GM23248 (cell line): ENCODE data around the gene WASF3. TPM values are rescaled to one million over a fixed set of nuclear protein-coding genes. Genes with fewer than 3 reads are reported as not detected.

Source experiments
- DNase-seq: peaks from one replicate; pipeline ENCODE4 v3.0.0-alpha.2; 2015
- H2AFZ ChIP-seq: fragments of 200-600 bp; sonication (generic); 2 replicates; pipeline ENCODE4 v1.6.1; 2016; ENCODE audit warnings: antibody characterized with exemption
- H3F3A ChIP-seq: fragments of 200-600 bp; sonication (generic); 2 replicates; pipeline ENCODE4 v1.6.1; 2016; ENCODE audit warnings: mild to moderate bottlenecking, antibody characterized with exemption, mixed run types; ENCODE audit not compliant: insufficient read depth
- H3K27ac ChIP-seq: fragments of 200-600 bp; sonication (generic); 2 replicates; pipeline ENCODE4 v1.5.1; 2016; ENCODE audit warnings: mild to moderate bottlenecking
- H3K27me3 ChIP-seq: fragments of 200-600 bp; sonication (generic); replicated peaks from 2 replicates; pipeline ENCODE4 v1.6.1; 2016; ENCODE audit warnings: mild to moderate bottlenecking; ENCODE audit not compliant: insufficient read depth
- H3K36me3 ChIP-seq: fragments of 200-600 bp; sonication (generic); 2 replicates; pipeline ENCODE4 v1.6.1; 2016; ENCODE audit warnings: low read depth, mild to moderate bottlenecking
- H3K4me1 ChIP-seq: fragments of 200-600 bp; sonication (generic); 2 replicates; pipeline ENCODE4 v1.6.1; 2016; ENCODE audit warnings: mild to moderate bottlenecking; ENCODE audit not compliant: insufficient read depth
- H3K4me2 ChIP-seq: fragments of 200-600 bp; sonication (generic); one replicate; pipeline ENCODE4 v1.6.1; 2016; ENCODE audit warnings: mild to moderate bottlenecking; ENCODE audit not compliant: unreplicated experiment
- H3K4me3 ChIP-seq: fragments of 200-600 bp; sonication (generic); 2 replicates; pipeline ENCODE4 v1.5.1; 2016; ENCODE audit warnings: mild to moderate bottlenecking
- H3K79me2 ChIP-seq: fragments of 200-600 bp; sonication (generic); 2 replicates; pipeline ENCODE4 v1.6.1; 2016; ENCODE audit warnings: mild to moderate bottlenecking; ENCODE audit not compliant: insufficient read depth
- H3K9ac ChIP-seq: fragments of 200-600 bp; sonication (generic); 2 replicates; pipeline ENCODE4 v1.6.1; 2016; ENCODE audit warnings: mild to moderate bottlenecking
- H3K9me2 ChIP-seq: fragments of 200-600 bp; sonication (generic); 2 replicates; pipeline ENCODE4 v1.6.1; 2016; ENCODE audit warnings: mixed run types, mild to moderate bottlenecking, moderate library complexity; ENCODE audit not compliant: insufficient read depth
- H3K9me3 ChIP-seq: fragments of 200-600 bp; sonication (generic); one replicate; pipeline ENCODE4 v1.6.1; 2017; ENCODE audit warnings: low read depth
- H4K20me1 ChIP-seq: fragments of 200-600 bp; sonication (generic); 2 replicates; pipeline ENCODE4 v1.6.0; 2016; ENCODE audit not compliant: insufficient read depth
- EZH2 ChIP-seq: fragments of 200-600 bp; sonication (generic); IDR thresholded peaks from 2 replicates; pipeline ENCODE4 v1.6.1; 2018; ENCODE audit warnings: antibody characterized with exemption, mild to moderate bottlenecking; ENCODE audit not compliant: insufficient read depth, poor library complexity, severe bottlenecking
- EZH2phosphoT487 ChIP-seq: fragments of 200-600 bp; sonication (generic); IDR thresholded peaks from 2 replicates; pipeline ENCODE4 v1.6.1; 2018; ENCODE audit warnings: antibody characterized with exemption, moderate library complexity, mild to moderate bottlenecking, low read depth; ENCODE audit not compliant: insufficient read depth
- WGBS, 2 experiments: methylation state at CpG; one replicate each; pipeline ENCODE4 v1.1.6; 2015 to 2017; ENCODE audit warnings: low lambda C conversion rate in 2 of 2, low coverage in 1 of 2; ENCODE audit errors: missing lambda C conversion rate in 2 of 2; 5-methylcytosine and 5-hydroxymethylcytosine counted together
- in situ Hi-C: fragments of 300-500 bp; cut with MboI; formaldehyde crosslinking; loops from 2 replicates; pipeline ENCODE4 v1.15.0; 2020
- polyA plus RNA-seq: library from polyadenylated mRNA; unstranded; fragments of >200 nt; fragmentation: Nextera tagmentation; extraction: Ambion mirVana; gene quantifications from 2 replicates; pipeline ENCODE4 v1.2.1, GENCODE V29; 2016
- total RNA-seq: library from RNA; depleted of rRNA; stranded (reverse); fragments of >200 nt; shearing (Covaris generic); gene quantifications from 2 replicates; pipeline ENCODE4 v1.2.3, GENCODE V29; 2014

Gene WASF3
- total and polyA plus RNA-seq, 2 experiments from 2014 or later: 14.7 to 19.9 TPM

DNA sequence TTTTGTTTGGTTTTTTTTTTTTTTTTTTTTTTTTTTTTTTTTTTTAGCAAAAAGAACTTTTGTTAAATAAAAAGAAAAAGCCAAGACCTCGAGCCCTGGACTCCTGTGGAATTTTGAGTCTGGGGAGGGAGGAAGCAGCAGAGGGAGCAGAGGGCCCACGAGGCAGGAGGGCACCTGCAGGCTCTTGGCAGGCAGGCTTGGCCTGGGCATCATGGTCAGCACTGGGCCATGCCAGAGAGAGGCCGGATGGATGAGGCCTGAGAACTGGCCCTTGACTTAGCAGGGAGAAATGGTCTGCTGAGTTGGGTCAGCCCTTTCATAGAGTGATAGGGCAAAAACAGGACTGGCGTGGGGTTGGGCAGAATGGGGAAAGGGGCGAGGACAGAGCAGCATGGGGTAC is 102.7 kb downstream of the WASF3 start:
- Histone ChIP-seq H3K27ac (no peak overlapping the region), H3K4me1 (no peaks in the 10 kb centered on the region), H4K20me1 (no peaks in the 10 kb centered on the region), H3K27me3 (no peaks in the 10 kb centered on the region), H3F3A (peaks cover 4% of the 10 kb centered on the region; the same call in 1 of the 2 replicates), H3K79me2 (peaks cover 55% of the 10 kb centered on the region), H3K9ac (no peak overlapping the region), H3K9me3 (no peaks in the 10 kb centered on the region), H2AFZ (no peak overlapping the region), H3K4me2 (no peak overlapping the region), H3K4me3 (no peak overlapping the region), H3K36me3 (no peaks in the 10 kb centered on the region), H3K9me2 (no peaks in the 10 kb centered on the region)
- 86 to 90% methylated on average over 5 of the region's 5 CpGs for WGBS, 2 experiments
- TF ChIP-seq EZH2: no peak
- no peak for TF ChIP-seq EZH2phosphoT487
- in situ Hi-C loops: no loop called here
- DNase-seq: no peak

DNA sequence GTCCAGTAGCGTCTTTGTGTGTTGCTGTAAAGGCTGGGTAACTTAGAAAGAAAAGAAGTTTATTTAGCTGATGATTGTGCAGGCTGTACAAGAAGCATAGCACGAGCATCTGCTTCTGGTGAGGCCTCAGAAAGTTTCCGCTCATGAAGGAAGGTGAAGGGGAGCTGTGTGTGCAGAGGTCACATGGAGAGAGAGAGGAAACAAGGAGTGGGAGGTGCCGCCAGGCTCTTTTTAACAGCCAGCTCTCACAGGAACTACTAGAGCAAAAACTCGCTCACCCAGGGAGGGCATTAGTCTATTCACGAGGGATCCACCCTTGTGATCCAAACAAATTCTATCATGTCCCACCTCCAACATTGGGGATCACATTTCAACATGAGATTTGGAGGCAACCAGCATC is 103.3 kb downstream of the WASF3 start:
- WGBS, 2 experiments: 99% methylated on average over 6 of the region's 6 CpGs
- in situ Hi-C loops: no loop called here
- H3K9me2 ChIP-seq: no peaks in the 10 kb centered on the region
- no peaks in the 10 kb centered on the region for H4K20me1 ChIP-seq
- no peaks in the 10 kb centered on the region for H3K9me3 ChIP-seq
- H3K9ac ChIP-seq: no peak overlapping the region
- no peak for DNase-seq
- no peak overlapping the region for H3K4me3 ChIP-seq
- H3K27me3 ChIP-seq: no peaks in the 10 kb centered on the region
- H2AFZ ChIP-seq: no peak overlapping the region
- H3K36me3 ChIP-seq: no peaks in the 10 kb centered on the region
- H3K27ac ChIP-seq: no peak overlapping the region
- peaks cover 4% of the 10 kb centered on the region; the same call in 1 of the 2 replicates for H3F3A ChIP-seq
- H3K4me2 ChIP-seq: no peak overlapping the region
- no peaks in the 10 kb centered on the region for H3K4me1 ChIP-seq
- TF ChIP-seq EZH2: no peak
- no peak for TF ChIP-seq EZH2phosphoT487
- peaks cover 49% of the 10 kb centered on the region for H3K79me2 ChIP-seq

DNA sequence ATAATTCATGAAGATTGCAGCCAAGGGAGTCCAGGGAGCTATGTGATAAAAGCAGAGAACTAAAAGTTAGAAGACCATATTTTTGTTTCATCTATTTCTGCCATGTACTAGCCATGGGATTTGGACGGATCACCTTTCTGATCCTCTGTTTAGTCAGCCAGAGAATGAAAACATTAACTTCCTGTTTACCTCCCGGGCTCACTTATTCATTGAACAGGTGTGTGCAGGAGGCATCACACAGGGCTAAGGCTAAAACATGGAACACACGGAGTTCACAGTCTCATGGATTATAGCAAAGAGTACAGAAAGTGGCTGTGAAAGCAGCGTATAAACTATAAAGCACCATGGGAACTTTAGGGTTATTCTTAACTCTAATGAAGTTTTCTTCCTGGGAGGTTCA is 106.3 kb downstream of the WASF3 start:
- no peak for DNase-seq
- H3K9me2 ChIP-seq: no peaks in the 10 kb centered on the region
- H3K4me1 ChIP-seq: no peaks in the 10 kb centered on the region
- no peak overlapping the region for H3K9ac ChIP-seq
- no peaks in the 10 kb centered on the region for H4K20me1 ChIP-seq
- no peak overlapping the region for H2AFZ ChIP-seq
- H3K27ac ChIP-seq: no peak overlapping the region
- 82 to 85% methylated on average over 4 of the region's 4 CpGs for WGBS, 2 experiments
- H3K4me2 ChIP-seq: no peak overlapping the region
- H3K27me3 ChIP-seq: no peaks in the 10 kb centered on the region
- peaks cover 3% of the 10 kb centered on the region; the same call in 1 of the 2 replicates for H3K36me3 ChIP-seq
- H3F3A ChIP-seq: peaks cover 4% of the 10 kb centered on the region; the same call in 1 of the 2 replicates
- TF ChIP-seq EZH2: no peak
- no peaks in the 10 kb centered on the region for H3K9me3 ChIP-seq
- no peak overlapping the region for H3K4me3 ChIP-seq
- peaks cover 40% of the 10 kb centered on the region for H3K79me2 ChIP-seq
- in situ Hi-C loops: no loop called here

DNA sequence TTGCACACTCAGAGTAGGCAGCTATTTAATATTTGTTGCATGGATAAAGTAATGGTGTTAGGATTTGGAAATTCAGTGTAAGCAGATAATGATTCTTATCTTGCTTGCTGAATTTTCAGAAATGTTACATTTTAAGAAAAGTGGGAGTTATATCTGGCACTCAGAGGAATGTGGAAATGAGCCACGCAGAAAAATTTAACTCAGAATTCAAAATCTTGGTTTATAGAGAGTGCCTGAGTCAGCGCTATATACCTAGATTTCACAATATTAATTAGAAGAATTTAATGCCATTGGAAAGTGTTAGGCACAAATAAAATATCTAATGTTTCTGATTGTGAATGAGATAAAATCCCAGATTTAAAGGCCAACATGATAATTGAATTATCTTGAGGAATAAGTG is 106.8 kb downstream of the WASF3 start:
- in situ Hi-C loops: no loop called here
- TF ChIP-seq EZH2 (no peak), EZH2phosphoT487 (no peak)
- H3K4me3 ChIP-seq: no peak overlapping the region

DNA sequence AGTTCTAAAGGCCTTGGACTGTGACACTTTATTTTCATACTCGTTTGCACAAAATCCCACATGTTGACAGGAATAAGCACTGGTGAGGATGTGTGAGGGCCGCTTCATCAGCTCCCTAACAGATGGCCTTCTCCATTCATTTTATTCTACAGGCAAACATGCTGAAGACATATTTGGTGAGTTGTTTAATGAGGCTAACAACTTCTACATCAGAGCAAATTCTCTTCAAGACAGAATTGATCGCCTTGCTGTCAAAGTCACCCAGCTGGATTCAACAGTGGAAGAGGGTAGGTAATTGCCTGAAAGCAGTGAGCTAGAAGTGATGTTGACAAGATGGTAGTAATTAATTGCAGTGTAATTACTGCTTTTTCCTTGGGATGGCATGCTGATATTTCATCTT is 107.4 kb downstream of the WASF3 start:
- Histone ChIP-seq H3K9me3 (no peaks in the 10 kb centered on the region), H3K4me1 (no peaks in the 10 kb centered on the region), H3K36me3 (peaks cover 3% of the 10 kb centered on the region; the same call in 1 of the 2 replicates), H3K27ac (no peak overlapping the region), H3K27me3 (no peaks in the 10 kb centered on the region), H4K20me1 (no peaks in the 10 kb centered on the region), H3K79me2 (peaks cover 29% of the 10 kb centered on the region), H2AFZ (no peak overlapping the region), H3K9ac (no peak overlapping the region), H3K9me2 (no peaks in the 10 kb centered on the region), H3F3A (peaks cover 4% of the 10 kb centered on the region; the same call in 1 of the 2 replicates), H3K4me2 (no peak overlapping the region), H3K4me3 (no peak overlapping the region)
- TF ChIP-seq EZH2: no peak
- no peak for TF ChIP-seq EZH2phosphoT487
- in situ Hi-C loops: no loop called here
- WGBS, 2 experiments: 76 to 78% methylated on average over 3 of the region's 3 CpGs
- DNase-seq: no peak

More for the DNA sequence above, 106.8 kb downstream of the WASF3 start:
- H3F3A ChIP-seq: peaks cover 4% of the 10 kb centered on the region; the same call in 1 of the 2 replicates
- H3K9me2 ChIP-seq: no peaks in the 10 kb centered on the region
- H3K36me3 ChIP-seq: peaks cover 3% of the 10 kb centered on the region; the same call in 1 of the 2 replicates
- no peak overlapping the region for H3K9ac ChIP-seq
- peaks cover 35% of the 10 kb centered on the region for H3K79me2 ChIP-seq
- no peak overlapping the region for H2AFZ ChIP-seq
- H3K4me2 ChIP-seq: no peak overlapping the region
- DNase-seq: no peak
- H3K27me3 ChIP-seq: no peaks in the 10 kb centered on the region
- H3K4me1 ChIP-seq: no peaks in the 10 kb centered on the region
- H4K20me1 ChIP-seq: no peaks in the 10 kb centered on the region
- no peaks in the 10 kb centered on the region for H3K9me3 ChIP-seq
- 96 to 99% methylated on average over 2 of the region's 2 CpGs for WGBS, 2 experiments
- no peak overlapping the region for H3K27ac ChIP-seq
